SH-SY5Y (cell line): ENCODE results near the gene C1QA.

Experiments
- GATA2 ChIP-seq: IDR thresholded peaks from 2 replicates; pipeline ENCODE4 v1.6.1; 2011; ENCODE audit warnings: mild to moderate bottlenecking, low read depth, low read length
- GATA3 ChIP-seq: IDR thresholded peaks from 2 replicates; pipeline ENCODE4 v1.6.1; 2011; ENCODE audit warnings: low read depth, mild to moderate bottlenecking, low read length, moderate library complexity

DNA sequence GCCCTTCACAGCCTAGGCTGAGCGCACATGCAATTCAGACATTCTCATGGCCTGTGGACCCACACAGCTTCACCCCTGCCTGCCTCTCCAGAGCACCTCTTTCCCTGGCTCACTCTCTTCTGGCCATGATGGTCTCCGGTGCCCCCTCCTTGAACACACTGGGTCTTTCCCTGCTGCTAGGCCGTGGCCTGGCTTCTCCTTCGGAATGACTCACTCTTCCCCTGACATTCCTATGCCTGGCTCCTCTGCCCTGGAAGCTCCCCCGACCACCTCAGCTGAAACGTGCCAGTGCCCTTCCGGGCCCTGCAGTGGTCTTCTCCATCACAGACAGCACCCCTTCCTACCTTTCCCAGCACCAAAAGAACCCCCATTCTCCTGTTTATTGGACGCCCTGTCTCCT lies 44.9 kb upstream of the C1QA start:
- TF ChIP-seq GATA3 (no peak), GATA2 (no peak)
